ENCODE data around the gene HERPUD1.
"Not testable (repeated sequence)": the region's sequence is repeated elsewhere in the genome, so short reads cannot be mapped to it uniquely, and the experiment has no call there.

Gene HERPUD1

GRCh38 chr16:56931892-56932720 is at the start of gene HERPUD1:
TSS of gene HERPUD1 (plus strand) at chr16:56932142. CDS start at chr16:56932245, 103 bp downstream.
- peaks cover 14% of the 10 kb centered on the region; the same call in 1 of the 2 replicates for H4K20me1 ChIP-seq (ENCODE audit: insufficient read depth, low read length)
- H3K4me1 ChIP-seq (ENCODE audit: insufficient read depth, low read length): peaks cover 60% of the 10 kb centered on the region
- H3K36me3 ChIP-seq (ENCODE audit: insufficient read depth, low read length): peaks cover 34% of the 10 kb centered on the region
- H3K27ac ChIP-seq (ENCODE audit: low read length): peak within 1 kb of the TSS; percentile 93
- H3K9me3 ChIP-seq (ENCODE audit: insufficient read depth, low read length, severe bottlenecking): no peaks in the 10 kb centered on the region
- H3K4me2 ChIP-seq (ENCODE audit: insufficient read depth, low read length): peak within 1 kb of the TSS; percentile 97
- peaks cover 51% of the 10 kb centered on the region for H3K79me2 ChIP-seq (ENCODE audit: insufficient read depth, low read length)
- peak within 1 kb of the TSS; percentile 65 to 74 for H3K4me3 ChIP-seq (ENCODE audit: low read depth in 1 of 2, low read length in 2 of 2)
- no peaks in the 10 kb centered on the region for H3K27me3 ChIP-seq (ENCODE audit: insufficient read depth, low read length, poor library complexity)
- no peak for TF ChIP-seq CTCF (IDR thresholded peaks at IDR 0.05; ENCODE audit: borderline replicate concordance, extremely low read depth, low read length, poor library complexity, severe bottlenecking)
- TF ChIP-seq EZH2 (IDR thresholded peaks at IDR 0.05; ENCODE audit: borderline replicate concordance, low read depth, low read length, severe bottlenecking): no peak
- peak within 1 kb of the TSS; percentile 76 for H2AFZ ChIP-seq (ENCODE audit: low read depth, low read length)
- ATAC-seq (ENCODE audit: insufficient read depth, low read depth) (peak; percentile 94), DNase-seq (peak; percentile 99)
- peak within 1 kb of the TSS; percentile 85 for H3K9ac ChIP-seq (ENCODE audit: low read depth, low read length)

- H3K27ac ChIP-seq (ENCODE audit: low read length): no peak overlapping the region
- no peaks in the 10 kb centered on the region for H3K4me1 ChIP-seq (ENCODE audit: insufficient read depth, low read length)
- H3K9me3 ChIP-seq (ENCODE audit: insufficient read depth, low read length, severe bottlenecking): no peaks in the 10 kb centered on the region
- no peak overlapping the region for H3K4me2 ChIP-seq (ENCODE audit: insufficient read depth, low read length)
- no peak overlapping the region for H3K9ac ChIP-seq (ENCODE audit: low read depth, low read length)
- no peak for DNase-seq
- H4K20me1 ChIP-seq (ENCODE audit: insufficient read depth, low read length): no peaks in the 10 kb centered on the region; the same call in 1 of the 2 replicates
- H3K4me3 ChIP-seq (ENCODE audit: low read depth in 1 of 2, low read length in 2 of 2): no peak overlapping the region
- no peaks in the 10 kb centered on the region for H3K79me2 ChIP-seq (ENCODE audit: insufficient read depth, low read length)
- no peak overlapping the region for H2AFZ ChIP-seq (ENCODE audit: low read depth, low read length)
- TF ChIP-seq CTCF (IDR thresholded peaks at IDR 0.05; ENCODE audit: borderline replicate concordance, extremely low read depth, low read length, poor library complexity, severe bottlenecking): no peak
- no peak for ATAC-seq (ENCODE audit: insufficient read depth, low read depth)
- no peaks in the 10 kb centered on the region for H3K27me3 ChIP-seq (ENCODE audit: insufficient read depth, low read length, poor library complexity)
- H3K36me3 ChIP-seq (ENCODE audit: insufficient read depth, low read length): no peaks in the 10 kb centered on the region
Measured at GRCh38 chr16:56883586-56883985, 48.4 kb upstream of the HERPUD1 start.

- Histone ChIP-seq H3K27ac (ENCODE audit: low read length) (no peak overlapping the region), H3K9ac (ENCODE audit: low read depth, low read length) (no peak overlapping the region), H3K9me3 (ENCODE audit: insufficient read depth, low read length, severe bottlenecking) (no peaks in the 10 kb centered on the region), H3K27me3 (ENCODE audit: insufficient read depth, low read length, poor library complexity) (no peaks in the 10 kb centered on the region), H3K4me3 (ENCODE audit: low read depth in 1 of 2, low read length in 2 of 2) (no peak overlapping the region), H4K20me1 (ENCODE audit: insufficient read depth, low read length) (no peaks in the 10 kb centered on the region; the same call in 1 of the 2 replicates), H3K79me2 (ENCODE audit: insufficient read depth, low read length) (no peaks in the 10 kb centered on the region), H3K36me3 (ENCODE audit: insufficient read depth, low read length) (no peaks in the 10 kb centered on the region), H2AFZ (ENCODE audit: low read depth, low read length) (no peak overlapping the region), H3K4me1 (ENCODE audit: insufficient read depth, low read length) (no peaks in the 10 kb centered on the region), H3K4me2 (ENCODE audit: insufficient read depth, low read length) (no peak overlapping the region)
- no peak for DNase-seq
- TF ChIP-seq EZH2 (IDR thresholded peaks at IDR 0.05; ENCODE audit: borderline replicate concordance, low read depth, low read length, severe bottlenecking): no peak
- no peak for TF ChIP-seq CTCF (IDR thresholded peaks at IDR 0.05; ENCODE audit: borderline replicate concordance, extremely low read depth, low read length, poor library complexity, severe bottlenecking)
- ATAC-seq (ENCODE audit: insufficient read depth, low read depth): no peak
Measured at GRCh38 chr16:56884026-56884582, 47.8 kb upstream of the HERPUD1 start.

- H3K36me3 ChIP-seq (ENCODE audit: insufficient read depth, low read length); H2AFZ ChIP-seq (ENCODE audit: low read depth, low read length); H3K4me3 ChIP-seq (ENCODE audit: low read depth in 1 of 2, low read length in 2 of 2); H4K20me1 ChIP-seq (ENCODE audit: insufficient read depth, low read length); H3K27ac ChIP-seq (ENCODE audit: low read length); DNase-seq; H3K4me2 ChIP-seq (ENCODE audit: insufficient read depth, low read length); H3K9ac ChIP-seq (ENCODE audit: low read depth, low read length); H3K9me3 ChIP-seq (ENCODE audit: insufficient read depth, low read length, severe bottlenecking); H3K79me2 ChIP-seq (ENCODE audit: insufficient read depth, low read length); H3K27me3 ChIP-seq (ENCODE audit: insufficient read depth, low read length, poor library complexity); ATAC-seq (ENCODE audit: insufficient read depth, low read depth); H3K4me1 ChIP-seq (ENCODE audit: insufficient read depth, low read length): not testable (repeated sequence)
Measured at GRCh38 chr16:56884929-56885328, 47.0 kb upstream of the HERPUD1 start.
